ENCODE data around the gene KCNE3.
"Not testable (repeated sequence)": the region's sequence is repeated elsewhere in the genome, so short reads cannot be mapped to it uniquely, and the experiment has no call there.

The KCNE3 gene

DNA sequence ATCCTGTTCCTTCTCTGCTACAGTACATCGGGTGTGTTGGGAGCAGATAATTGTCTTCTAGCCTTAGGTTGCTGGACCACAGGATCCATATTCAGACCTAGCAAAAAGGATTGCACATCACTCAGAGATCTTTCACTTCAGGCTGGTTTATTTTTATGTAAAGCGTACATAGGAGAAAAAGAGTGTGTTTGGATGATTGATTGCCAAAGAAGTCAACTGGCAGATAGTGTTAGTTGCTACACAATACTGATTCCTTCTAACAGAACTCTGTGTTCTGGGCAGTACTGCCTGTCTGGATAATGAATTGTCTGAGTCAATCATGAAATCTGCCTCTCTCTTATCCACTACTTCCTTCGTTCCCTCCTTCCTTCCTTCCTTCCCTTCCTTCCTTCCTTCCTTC, 38.1 kb downstream of the KCNE3 start:
- TF ChIP-seq, protein P1, sequence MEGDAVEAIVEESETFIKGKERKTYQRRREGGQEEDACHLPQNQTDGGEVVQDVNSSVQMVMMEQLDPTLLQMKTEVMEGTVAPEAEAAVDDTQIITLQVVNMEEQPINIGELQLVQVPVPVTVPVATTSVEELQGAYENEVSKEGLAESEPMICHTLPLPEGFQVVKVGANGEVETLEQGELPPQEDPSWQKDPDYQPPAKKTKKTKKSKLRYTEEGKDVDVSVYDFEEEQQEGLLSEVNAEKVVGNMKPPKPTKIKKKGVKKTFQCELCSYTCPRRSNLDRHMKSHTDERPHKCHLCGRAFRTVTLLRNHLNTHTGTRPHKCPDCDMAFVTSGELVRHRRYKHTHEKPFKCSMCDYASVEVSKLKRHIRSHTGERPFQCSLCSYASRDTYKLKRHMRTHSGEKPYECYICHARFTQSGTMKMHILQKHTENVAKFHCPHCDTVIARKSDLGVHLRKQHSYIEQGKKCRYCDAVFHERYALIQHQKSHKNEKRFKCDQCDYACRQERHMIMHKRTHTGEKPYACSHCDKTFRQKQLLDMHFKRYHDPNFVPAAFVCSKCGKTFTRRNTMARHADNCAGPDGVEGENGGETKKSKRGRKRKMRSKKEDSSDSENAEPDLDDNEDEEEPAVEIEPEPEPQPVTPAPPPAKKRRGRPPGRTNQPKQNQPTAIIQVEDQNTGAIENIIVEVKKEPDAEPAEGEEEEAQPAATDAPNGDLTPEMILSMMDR (IDR thresholded peaks at IDR 0.05; ENCODE audit: control insufficient read depth, extremely low read depth, insufficient read depth), result no peak

DNA sequence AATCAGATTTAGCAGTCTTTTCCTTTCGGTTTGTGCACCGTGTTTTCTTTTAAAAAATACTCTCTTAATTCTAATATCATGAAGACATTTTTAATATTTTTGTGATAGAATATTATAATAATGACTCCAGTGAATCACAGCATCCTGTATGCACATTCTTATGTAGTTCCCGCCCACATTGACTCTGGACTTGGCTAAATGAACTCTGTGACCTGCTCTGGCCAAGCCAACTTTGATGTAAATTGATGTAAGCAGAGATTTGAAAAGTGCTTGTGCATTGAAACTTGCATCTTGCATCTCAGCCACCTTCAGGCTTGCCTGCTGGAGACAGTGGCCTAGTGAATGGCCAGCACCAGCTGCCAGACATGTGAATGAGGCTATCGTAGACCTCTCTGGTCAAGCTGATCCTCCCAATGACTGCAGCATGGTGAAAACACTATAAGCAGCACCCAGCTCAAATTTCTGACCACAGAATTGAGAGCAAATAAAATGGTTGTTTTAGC, 39.9 kb downstream of the KCNE3 start:
- TF ChIP-seq, protein P1 (IDR thresholded peaks at IDR 0.05; ENCODE audit: control insufficient read depth, extremely low read depth, insufficient read depth), result no peak
- no peak for DNase-seq (ENCODE audit: low read depth)

More for the DNA sequence above, 38.1 kb downstream of the KCNE3 start:
- H3K4me3 ChIP-seq (ENCODE audit: low read depth, low read length), result no peak overlapping the region
- DNase-seq (ENCODE audit: low read depth), result no peak

GRCh38 chr11:74425100-74425499, 42.2 kb downstream of the KCNE3 start:
- no peak for DNase-seq (ENCODE audit: low read depth)
- no peak overlapping the region for H3K4me3 ChIP-seq (ENCODE audit: low read depth, low read length)
- TF ChIP-seq, protein P1 (IDR thresholded peaks at IDR 0.05; ENCODE audit: control insufficient read depth, extremely low read depth, insufficient read depth), result no peak

More for the DNA sequence above, 39.9 kb downstream of the KCNE3 start:
- no peak overlapping the region for H3K4me3 ChIP-seq (ENCODE audit: low read depth, low read length)

GRCh38 chr11:74418509-74418895, 48.8 kb downstream of the KCNE3 start:
- TF ChIP-seq, protein P1 (IDR thresholded peaks at IDR 0.05; ENCODE audit: control insufficient read depth, extremely low read depth, insufficient read depth), result no peak
- H3K4me3 ChIP-seq (ENCODE audit: low read depth, low read length), result no peak overlapping the region
- DNase-seq (ENCODE audit: low read depth), result no peak

- TF ChIP-seq, protein P1 (IDR thresholded peaks at IDR 0.05; ENCODE audit: control insufficient read depth, extremely low read depth, insufficient read depth), result no peak
- no peak overlapping the region for H3K4me3 ChIP-seq (ENCODE audit: low read depth, low read length)
- no peak for DNase-seq (ENCODE audit: low read depth)
Observed at GRCh38 chr11:74417860-74418508, 49.4 kb downstream of the KCNE3 start.

DNA sequence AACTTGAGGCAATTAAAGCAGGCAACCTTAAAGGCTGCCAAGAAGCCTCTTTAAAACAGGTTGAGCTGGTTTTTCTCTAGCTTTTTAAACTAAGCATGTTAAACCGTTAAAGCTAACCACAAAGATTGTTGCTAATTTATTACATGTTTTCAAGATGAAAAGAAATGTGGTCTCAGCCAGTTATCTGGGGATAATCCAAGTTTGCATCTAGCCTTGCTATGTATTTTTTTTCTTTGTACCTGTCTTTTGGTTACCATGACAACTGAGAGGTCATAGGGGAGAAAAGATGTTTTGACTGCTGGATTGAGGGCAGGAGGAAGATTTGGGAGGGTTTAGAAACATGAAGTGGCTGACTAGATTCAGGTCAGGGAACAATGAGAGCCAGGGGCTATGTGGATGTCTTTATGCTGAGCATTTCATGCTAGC, 50.0 kb downstream of the KCNE3 start:
- DNase-seq (ENCODE audit: low read depth), result peak; percentile 82
- no peak overlapping the region for H3K4me3 ChIP-seq (ENCODE audit: low read depth, low read length)
- TF ChIP-seq, protein P1 (IDR thresholded peaks at IDR 0.05; ENCODE audit: control insufficient read depth, extremely low read depth, insufficient read depth), result no peak

DNA sequence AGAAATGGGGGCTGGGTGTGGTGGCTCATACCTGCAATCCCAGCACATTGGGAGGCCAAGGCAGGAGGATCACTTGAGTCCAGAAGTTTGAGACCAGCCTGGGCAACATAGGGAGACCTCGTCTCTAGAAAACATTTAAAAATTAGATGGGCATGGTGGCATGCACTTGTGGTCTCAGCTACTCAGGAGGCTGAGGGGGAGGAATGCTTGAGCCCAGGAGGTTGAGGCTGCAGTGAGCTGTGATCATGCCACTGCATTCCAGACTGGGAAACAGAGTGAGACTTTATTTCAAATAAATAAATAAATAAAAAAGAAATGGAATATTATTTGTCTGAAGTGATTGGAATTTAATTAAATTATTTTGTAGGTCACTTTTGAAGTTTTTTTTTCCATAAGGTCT, 50.4 kb downstream of the KCNE3 start:
- not testable (repeated sequence) for DNase-seq (ENCODE audit: low read depth); H3K4me3 ChIP-seq (ENCODE audit: low read depth, low read length)

Data from LNCaP clone FGC (cell line).